HUES48 (cell line): Measurements from ENCODE around the gene ZNF48.

Experiments
- H3K27ac ChIP-seq: one replicate; pipeline ENCODE4 v1.7.0; 2013; ENCODE audit warnings: low read depth, low read length, inconsistent platforms
- H3K27me3 ChIP-seq: 2 replicates; pipeline ENCODE4 v1.6.1; 2013; ENCODE audit warnings: mild to moderate bottlenecking, low read length; ENCODE audit not compliant: control insufficient read depth, insufficient read depth
- H3K36me3 ChIP-seq: 2 replicates; pipeline ENCODE4 v1.6.1; 2013; ENCODE audit warnings: low read length; ENCODE audit not compliant: control insufficient read depth, insufficient read depth
- H3K4me1 ChIP-seq: 2 replicates; pipeline ENCODE4 v1.6.1; 2013; ENCODE audit warnings: mild to moderate bottlenecking, low read length; ENCODE audit not compliant: control insufficient read depth, insufficient read depth
- H3K4me3 ChIP-seq: 2 replicates; pipeline ENCODE4 v1.5.1; 2013; ENCODE audit warnings: mild to moderate bottlenecking, low read depth, low read length
- H3K9ac ChIP-seq: 2 replicates; pipeline ENCODE4 v1.6.1; 2013; ENCODE audit warnings: mild to moderate bottlenecking, low read depth, low read length, moderate library complexity
- H3K9me3 ChIP-seq: 2 replicates; pipeline ENCODE4 v1.6.1; 2013; ENCODE audit warnings: low read length; ENCODE audit not compliant: control insufficient read depth, insufficient read depth

ZNF48 gene

GRCh38 chr16:30395155-30395991, at the start of gene ZNF48:
Gene ZNF48 (plus strand): TSS chr16:30395420. CDS start chr16:30395795, 375 bp downstream.
- Histone ChIP-seq H3K9me3 (no peaks in the 10 kb centered on the region), H3K4me3 (peak within 1 kb of the TSS; percentile 85), H3K36me3 (peaks cover 23% of the 10 kb centered on the region), H3K9ac (peak within 1 kb of the TSS; percentile 97), H3K27ac (peak within 1 kb of the TSS; percentile 99), H3K4me1 (peaks cover 16% of the 10 kb centered on the region), H3K27me3 (no peaks in the 10 kb centered on the region)

GRCh38 chr16:30346286-30346685, 48.9 kb upstream of the ZNF48 start:
- no peaks in the 10 kb centered on the region for H3K9me3 ChIP-seq
- H3K4me3 ChIP-seq = no peak overlapping the region
- peaks cover 17% of the 10 kb centered on the region for H3K36me3 ChIP-seq
- H3K27me3 ChIP-seq = no peaks in the 10 kb centered on the region
- no peaks in the 10 kb centered on the region for H3K4me1 ChIP-seq
- H3K9ac ChIP-seq = no peak overlapping the region
- no peak overlapping the region for H3K27ac ChIP-seq

GRCh38 chr16:30348113-30348512, 47.1 kb upstream of the ZNF48 start:
- no peak overlapping the region for H3K4me3 ChIP-seq
- H3K9ac ChIP-seq = no peak overlapping the region
- H3K27me3 ChIP-seq = no peaks in the 10 kb centered on the region
- H3K4me1 ChIP-seq = no peaks in the 10 kb centered on the region
- peaks cover 35% of the 10 kb centered on the region for H3K36me3 ChIP-seq
- no peak overlapping the region for H3K27ac ChIP-seq
- no peaks in the 10 kb centered on the region for H3K9me3 ChIP-seq

GRCh38 chr16:30348929-30349328, 46.3 kb upstream of the ZNF48 start:
- no peak overlapping the region for H3K4me3 ChIP-seq
- H3K36me3 ChIP-seq = peaks cover 44% of the 10 kb centered on the region
- no peaks in the 10 kb centered on the region for H3K27me3 ChIP-seq
- H3K9me3 ChIP-seq = no peaks in the 10 kb centered on the region
- H3K27ac ChIP-seq = no peak overlapping the region
- no peaks in the 10 kb centered on the region for H3K4me1 ChIP-seq
- no peak overlapping the region for H3K9ac ChIP-seq

GRCh38 chr16:30349675-30350074, 45.5 kb upstream of the ZNF48 start:
- H3K4me3 ChIP-seq = no peak overlapping the region
- H3K27me3 ChIP-seq = no peaks in the 10 kb centered on the region
- no peak overlapping the region for H3K27ac ChIP-seq
- H3K36me3 ChIP-seq = peaks cover 44% of the 10 kb centered on the region
- no peaks in the 10 kb centered on the region for H3K9me3 ChIP-seq
- H3K9ac ChIP-seq = no peak overlapping the region
- H3K4me1 ChIP-seq = no peaks in the 10 kb centered on the region

- Histone ChIP-seq H3K9ac (no peak overlapping the region), H3K36me3 (peaks cover 44% of the 10 kb centered on the region), H3K27ac (no peak overlapping the region)
Observed at GRCh38 chr16:30350134-30350871, 44.9 kb upstream of the ZNF48 start.

GRCh38 chr16:30351001-30351441, 44.2 kb upstream of the ZNF48 start:
- Histone ChIP-seq H3K9ac (no peak overlapping the region), H3K36me3 (peaks cover 44% of the 10 kb centered on the region), H3K27ac (no peak overlapping the region), H3K27me3 (no peaks in the 10 kb centered on the region), H3K4me1 (no peaks in the 10 kb centered on the region), H3K4me3 (no peak overlapping the region), H3K9me3 (no peaks in the 10 kb centered on the region)

More at GRCh38 chr16:30350134-30350871, 44.9 kb upstream of the ZNF48 start:
- no peaks in the 10 kb centered on the region for H3K9me3 ChIP-seq
- H3K4me3 ChIP-seq = no peak overlapping the region
- H3K4me1 ChIP-seq = no peaks in the 10 kb centered on the region
- no peaks in the 10 kb centered on the region for H3K27me3 ChIP-seq

- Histone ChIP-seq H3K27ac (no peak overlapping the region), H3K36me3 (peaks cover 47% of the 10 kb centered on the region), H3K9ac (no peak overlapping the region), H3K27me3 (no peaks in the 10 kb centered on the region), H3K4me3 (no peak overlapping the region), H3K9me3 (no peaks in the 10 kb centered on the region), H3K4me1 (peaks cover 7% of the 10 kb centered on the region; the same call in 1 of the 2 replicates)
Observed at GRCh38 chr16:30351586-30352419, 43.4 kb upstream of the ZNF48 start.

GRCh38 chr16:30352488-30353401, 42.5 kb upstream of the ZNF48 start:
- H3K4me3 ChIP-seq = no peak overlapping the region
- H3K9ac ChIP-seq = no peak overlapping the region
- H3K9me3 ChIP-seq = no peaks in the 10 kb centered on the region
- H3K27ac ChIP-seq = no peak overlapping the region
- peaks cover 56% of the 10 kb centered on the region for H3K36me3 ChIP-seq
- no peaks in the 10 kb centered on the region for H3K27me3 ChIP-seq
- H3K4me1 ChIP-seq = peaks cover 7% of the 10 kb centered on the region; the same call in 1 of the 2 replicates
